ENCODE results near the gene NYNRIN. TPM values are rescaled to one million over a fixed set of nuclear protein-coding genes. Genes with fewer than 3 reads are reported as not detected.

Gene NYNRIN
- total and polyA plus RNA-seq, 3 experiments from 2014 or later: 0.02 to 0.04 TPM; not detected in 1

- CTCF ChIA-PET: no interaction called here
- H3K27me3 ChIP-seq (ENCODE audit: insufficient read depth, low read length, poor library complexity, severe bottlenecking): no peaks in the 10 kb centered on the region
These were observed 17.6 kb downstream of the NYNRIN start for GRCh38 chr14:24416254-24416931.

GRCh38 chr14:24416932-24417619 is 18.3 kb downstream of the NYNRIN start:
- Mint-ChIP-seq H3K9me3 (no peaks in the 10 kb centered on the region), H3K4me3 (no peak overlapping the region), H3K4me1 (no peaks in the 10 kb centered on the region), H3K27me3 (peaks cover 7 to 9% of the 10 kb centered on the region in 2 donors), H3K27ac (no peak overlapping the region), H3K36me3 (no peaks in the 10 kb centered on the region)
- Histone ChIP-seq H3K36me3 (ENCODE audit: insufficient read depth, low read length) (no peaks in the 10 kb centered on the region), H3K4me1 (ENCODE audit: insufficient read depth, low read length) (no peaks in the 10 kb centered on the region), H3K27ac (ENCODE audit: low read depth, low read length) (no peak overlapping the region), H3K9me3 (ENCODE audit: low read length) (no peaks in the 10 kb centered on the region), H3K4me3 (ENCODE audit: low read length) (no peak overlapping the region), H3K27me3 (ENCODE audit: insufficient read depth, low read length, poor library complexity, severe bottlenecking) (no peaks in the 10 kb centered on the region)
- no peak for DNase-seq
- ChIA-PET CTCF (interaction anchor here (1.1 to 1.4 kb wide), 2 partner anchors 15 to 109 kb away, joined by 3 read pairs; no protein-coding TSS in a partner anchor), POLR2A (no interaction called here)

More at GRCh38 chr14:24416254-24416931, 17.6 kb downstream of the NYNRIN start:
- Histone ChIP-seq H3K4me1 (ENCODE audit: insufficient read depth, low read length) (no peaks in the 10 kb centered on the region), H3K4me3 (ENCODE audit: low read length) (no peak overlapping the region), H3K9me3 (ENCODE audit: low read length) (no peaks in the 10 kb centered on the region), H3K27ac (ENCODE audit: low read depth, low read length) (no peak overlapping the region), H3K36me3 (ENCODE audit: insufficient read depth, low read length) (no peaks in the 10 kb centered on the region)
- Mint-ChIP-seq H3K27ac (no peak overlapping the region), H3K4me1 (no peaks in the 10 kb centered on the region), H3K36me3 (no peaks in the 10 kb centered on the region), H3K4me3 (no peak overlapping the region), H3K9me3 (no peaks in the 10 kb centered on the region), H3K27me3 (peaks cover 7 to 9% of the 10 kb centered on the region in 2 donors)
- no peak for DNase-seq
- POLR2A ChIA-PET: no interaction called here

GRCh38 chr14:24417832-24418491 is 19.2 kb downstream of the NYNRIN start:
- Histone ChIP-seq H3K27ac (ENCODE audit: low read depth, low read length) (no peak overlapping the region), H3K9me3 (ENCODE audit: low read length) (no peaks in the 10 kb centered on the region), H3K4me1 (ENCODE audit: insufficient read depth, low read length) (peaks cover 9% of the 10 kb centered on the region), H3K27me3 (ENCODE audit: insufficient read depth, low read length, poor library complexity, severe bottlenecking) (no peaks in the 10 kb centered on the region), H3K36me3 (ENCODE audit: insufficient read depth, low read length) (no peaks in the 10 kb centered on the region), H3K4me3 (ENCODE audit: low read length) (no peak overlapping the region)
- Mint-ChIP-seq H3K27me3 (peaks cover 7 to 9% of the 10 kb centered on the region in 2 donors), H3K4me1 (no peaks in the 10 kb centered on the region), H3K36me3 (no peaks in the 10 kb centered on the region), H3K9me3 (no peaks in the 10 kb centered on the region), H3K4me3 (no peak overlapping the region), H3K27ac (no peak overlapping the region)
- no peak for DNase-seq
- ChIA-PET CTCF (interaction anchor here (1.0 to 1.9 kb wide), 4 partner anchors 14 to 110 kb away, joined by 3 to 8 read pairs (median 3); no protein-coding TSS in a partner anchor), POLR2A (no interaction called here)

GRCh38 chr14:24418492-24418873 is 19.7 kb downstream of the NYNRIN start:
- ChIA-PET POLR2A (interaction anchor here (0.7 to 1.2 kb wide), 2 partner anchors 11 to 13 kb away, joined by 3 to 4 read pairs; partner anchors contain the start of genes CBLN3 and KHNYN), CTCF (interaction anchor here (0.8 to 1.9 kb wide), 7 partner anchors 11 to 110 kb away, joined by 3 to 8 read pairs (median 3); partner anchors contain the start of genes CBLN3 and KHNYN)
- H3K9me3 ChIP-seq (ENCODE audit: low read length): no peaks in the 10 kb centered on the region
- no peak overlapping the region for H3K4me3 ChIP-seq (ENCODE audit: low read length)
- peaks cover 7 to 9% of the 10 kb centered on the region in 2 donors for H3K27me3 Mint-ChIP-seq
- no peak overlapping the region for H3K4me3 Mint-ChIP-seq
- H3K27ac ChIP-seq (ENCODE audit: low read depth, low read length): no peak overlapping the region
- H3K27ac Mint-ChIP-seq: no peak overlapping the region
- no peaks in the 10 kb centered on the region for H3K36me3 Mint-ChIP-seq
- no peaks in the 10 kb centered on the region for H3K9me3 Mint-ChIP-seq
- DNase-seq: no peak
- H3K4me1 ChIP-seq (ENCODE audit: insufficient read depth, low read length): peaks cover 9% of the 10 kb centered on the region
- H3K27me3 ChIP-seq (ENCODE audit: insufficient read depth, low read length, poor library complexity, severe bottlenecking): no peaks in the 10 kb centered on the region
- H3K4me1 Mint-ChIP-seq: no peaks in the 10 kb centered on the region
- H3K36me3 ChIP-seq (ENCODE audit: insufficient read depth, low read length): no peaks in the 10 kb centered on the region

GRCh38 chr14:24422261-24422660 is 23.5 kb downstream of the NYNRIN start:
- Mint-ChIP-seq H3K27me3 (peaks cover 7 to 9% of the 10 kb centered on the region in 2 donors), H3K4me1 (peaks cover 7 to 19% (median 17%) of the 10 kb centered on the region in 3 donors), H3K36me3 (no peaks in the 10 kb centered on the region), H3K4me3 (no peak overlapping the region), H3K27ac (no peak overlapping the region), H3K9me3 (no peaks in the 10 kb centered on the region)
- H3K27me3 ChIP-seq (ENCODE audit: insufficient read depth, low read length, poor library complexity, severe bottlenecking): no peaks in the 10 kb centered on the region
- CTCF ChIA-PET: interaction anchor here (4.2 to 22.1 kb wide), 2 partner anchors 9 to 87 kb away, joined by 15 to 486 read pairs; partner anchors contain the start of genes ADCY4 and RIPK3
- H3K9me3 ChIP-seq (ENCODE audit: low read length): no peaks in the 10 kb centered on the region
- POLR2A ChIA-PET: no interaction called here
- H3K27ac ChIP-seq (ENCODE audit: low read depth, low read length): no peak overlapping the region
- no peak overlapping the region for H3K4me3 ChIP-seq (ENCODE audit: low read length)
- no peaks in the 10 kb centered on the region for H3K36me3 ChIP-seq (ENCODE audit: insufficient read depth, low read length)
- no peak for DNase-seq
- peaks cover 32% of the 10 kb centered on the region for H3K4me1 ChIP-seq (ENCODE audit: insufficient read depth, low read length)

GRCh38 chr14:24422694-24423601 is 24.1 kb downstream of the NYNRIN start:
- Histone ChIP-seq H3K36me3 (ENCODE audit: insufficient read depth, low read length) (no peaks in the 10 kb centered on the region), H3K9me3 (ENCODE audit: low read length) (no peaks in the 10 kb centered on the region), H3K4me3 (ENCODE audit: low read length) (no peak overlapping the region), H3K4me1 (ENCODE audit: insufficient read depth, low read length) (peaks cover 37% of the 10 kb centered on the region), H3K27me3 (ENCODE audit: insufficient read depth, low read length, poor library complexity, severe bottlenecking) (no peaks in the 10 kb centered on the region), H3K27ac (ENCODE audit: low read depth, low read length) (no peak overlapping the region)
- POLR2A ChIA-PET: no interaction called here
- Mint-ChIP-seq H3K4me1 (peaks cover 8 to 23% (median 17%) of the 10 kb centered on the region in 3 donors), H3K27ac (no peak overlapping the region), H3K36me3 (no peaks in the 10 kb centered on the region), H3K9me3 (no peaks in the 10 kb centered on the region), H3K27me3 (peaks cover 7 to 9% of the 10 kb centered on the region in 2 donors), H3K4me3 (no peak overlapping the region)
- CTCF ChIA-PET: interaction anchor here (3.6 to 22.1 kb wide), 3 partner anchors 9 to 87 kb away, joined by 14 to 486 read pairs (median 15); partner anchors contain the start of genes ADCY4 and RIPK3
- DNase-seq: no peak

- Mint-ChIP-seq H3K27me3 (no peaks in the 10 kb centered on the region), H3K36me3 (peaks cover 0 to 7% (median 0%) of the 10 kb centered on the region in 3 donors), H3K4me1 (peaks cover 14 to 36% (median 25%) of the 10 kb centered on the region in 3 donors), H3K27ac (peak overlapping the region in 4 of 8 donors; percentile 1 to 71 (median 23)), H3K9me3 (no peaks in the 10 kb centered on the region), H3K4me3 (peak overlapping the region in 1 of 7 donors; percentile 51)
- POLR2A ChIA-PET: no interaction called here
- CTCF ChIA-PET: interaction anchor here (0.6 to 22.1 kb wide), 6 partner anchors 10 to 183 kb away, joined by 3 to 486 read pairs (median 4); partner anchors contain the start of genes ADCY4, RIPK3 and TINF2
- DNase-seq: no peak
- no peak overlapping the region for H3K4me3 ChIP-seq (ENCODE audit: low read length)
- no peaks in the 10 kb centered on the region for H3K9me3 ChIP-seq (ENCODE audit: low read length)
- peaks cover 55% of the 10 kb centered on the region for H3K4me1 ChIP-seq (ENCODE audit: insufficient read depth, low read length)
- H3K27me3 ChIP-seq (ENCODE audit: insufficient read depth, low read length, poor library complexity, severe bottlenecking): no peaks in the 10 kb centered on the region
- no peaks in the 10 kb centered on the region for H3K36me3 ChIP-seq (ENCODE audit: insufficient read depth, low read length)
- H3K27ac ChIP-seq (ENCODE audit: low read depth, low read length): no peak overlapping the region
These were observed 26.9 kb downstream of the NYNRIN start for GRCh38 chr14:24425704-24426103.
